ENCODE data around the gene IPO4.

DNA sequence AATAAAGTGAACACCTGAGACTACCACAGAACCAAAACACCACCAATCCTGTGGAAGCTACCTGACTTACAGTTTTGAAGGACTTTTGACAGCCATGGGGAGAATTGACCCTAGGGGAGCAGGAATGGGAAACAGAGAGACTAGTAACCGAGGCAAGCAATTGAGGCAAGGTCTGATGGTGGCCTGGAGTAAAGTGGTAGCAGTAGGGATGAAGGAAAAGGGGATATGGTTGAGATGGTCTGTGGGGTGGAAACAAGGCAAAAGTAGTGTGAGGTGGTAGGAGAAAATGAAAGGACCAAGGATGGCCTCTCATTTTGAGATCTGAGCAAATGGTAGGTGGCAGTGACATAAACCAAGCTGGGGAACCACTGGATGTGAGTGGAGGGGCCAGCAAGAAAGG is 31.8 kb downstream of the IPO4 start:
- TF ChIP-seq EZH2 (optimal IDR thresholded peaks at IDR 0.05; ENCODE audit: low read depth, low read length) (no peak), EZH2phosphoT487 (IDR thresholded peaks at IDR 0.05; ENCODE audit: low read length) (no peak)
- TF ChIP-seq, protein P1, sequence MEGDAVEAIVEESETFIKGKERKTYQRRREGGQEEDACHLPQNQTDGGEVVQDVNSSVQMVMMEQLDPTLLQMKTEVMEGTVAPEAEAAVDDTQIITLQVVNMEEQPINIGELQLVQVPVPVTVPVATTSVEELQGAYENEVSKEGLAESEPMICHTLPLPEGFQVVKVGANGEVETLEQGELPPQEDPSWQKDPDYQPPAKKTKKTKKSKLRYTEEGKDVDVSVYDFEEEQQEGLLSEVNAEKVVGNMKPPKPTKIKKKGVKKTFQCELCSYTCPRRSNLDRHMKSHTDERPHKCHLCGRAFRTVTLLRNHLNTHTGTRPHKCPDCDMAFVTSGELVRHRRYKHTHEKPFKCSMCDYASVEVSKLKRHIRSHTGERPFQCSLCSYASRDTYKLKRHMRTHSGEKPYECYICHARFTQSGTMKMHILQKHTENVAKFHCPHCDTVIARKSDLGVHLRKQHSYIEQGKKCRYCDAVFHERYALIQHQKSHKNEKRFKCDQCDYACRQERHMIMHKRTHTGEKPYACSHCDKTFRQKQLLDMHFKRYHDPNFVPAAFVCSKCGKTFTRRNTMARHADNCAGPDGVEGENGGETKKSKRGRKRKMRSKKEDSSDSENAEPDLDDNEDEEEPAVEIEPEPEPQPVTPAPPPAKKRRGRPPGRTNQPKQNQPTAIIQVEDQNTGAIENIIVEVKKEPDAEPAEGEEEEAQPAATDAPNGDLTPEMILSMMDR (IDR thresholded peaks at IDR 0.05; ENCODE audit: low read length): no peak
